ENCODE measurements around the gene SMIM22.

DNA sequence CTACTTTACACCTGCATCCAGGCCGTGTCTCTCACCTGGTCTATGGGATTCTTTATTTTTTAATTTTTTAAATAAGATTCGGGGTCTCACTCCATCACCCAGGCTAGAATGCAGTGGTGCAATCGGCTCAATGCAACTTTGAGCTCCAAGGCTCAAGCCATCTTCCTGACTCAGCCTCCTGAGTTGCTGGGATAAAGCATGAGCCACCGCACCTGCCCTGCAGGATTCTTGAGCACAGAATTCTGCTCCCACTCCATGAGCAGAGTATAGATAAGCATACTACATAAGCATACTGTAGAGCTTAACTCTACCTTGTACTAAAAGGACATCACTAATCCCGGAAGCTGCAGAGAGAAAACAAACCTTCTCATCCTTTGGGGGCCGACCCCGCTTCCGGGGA, 36.4 kb downstream of the SMIM22 start:
- TF ChIP-seq CTCF (IDR thresholded peaks at IDR 0.05) (no peak), POLR2A (IDR thresholded peaks at IDR 0.05) (no peak), EP300 (IDR thresholded peaks at IDR 0.05) (no peak)
